ENCODE measurements around the gene VCAN.

VCAN gene

GRCh38 chr5:83443534-83443933 is 28.0 kb upstream of the VCAN start:
- TF ChIP-seq ZSCAN16 (tag by site-specific recombination; IDR thresholded peaks at IDR 0.05), result no peak
- no peak for TF ChIP-seq ZNF548 (tag by site-specific recombination; IDR thresholded peaks at IDR 0.05)
- TF ChIP-seq ZNF600 (tag by site-specific recombination; IDR thresholded peaks at IDR 0.05), result no peak
- no peak for TF ChIP-seq SCRT2 (tag by site-specific recombination; IDR thresholded peaks at IDR 0.05)
- no peak for TF ChIP-seq ZNF501 (tag by site-specific recombination; IDR thresholded peaks at IDR 0.05)
- no peak for TF ChIP-seq BCL11A (tag by site-specific recombination; IDR thresholded peaks at IDR 0.05; ENCODE audit: low read depth)
- TF ChIP-seq WT1 (tag by site-specific recombination; IDR thresholded peaks at IDR 0.05), result no peak
- H3K9me3 ChIP-seq (ENCODE audit: control insufficient read depth, insufficient read depth, low read depth, low read length), result no peaks in the 10 kb centered on the region
- no peak overlapping the region for H3K4me3 ChIP-seq (ENCODE audit: low read depth, low read length)
- CTCF ChIA-PET, result no interaction called here
- no peaks in the 10 kb centered on the region for H3K36me3 ChIP-seq (ENCODE audit: control insufficient read depth in 2 of 2, insufficient read depth in 1 of 2, low read length in 2 of 2)
- no peaks in the 10 kb centered on the region for H3K4me1 ChIP-seq (ENCODE audit: control insufficient read depth, insufficient read depth, low read length)
- no peak overlapping the region for H3K27ac ChIP-seq (ENCODE audit: extremely low read depth, low read depth, low read length)
- POLR2A ChIA-PET, result no interaction called here

DNA sequence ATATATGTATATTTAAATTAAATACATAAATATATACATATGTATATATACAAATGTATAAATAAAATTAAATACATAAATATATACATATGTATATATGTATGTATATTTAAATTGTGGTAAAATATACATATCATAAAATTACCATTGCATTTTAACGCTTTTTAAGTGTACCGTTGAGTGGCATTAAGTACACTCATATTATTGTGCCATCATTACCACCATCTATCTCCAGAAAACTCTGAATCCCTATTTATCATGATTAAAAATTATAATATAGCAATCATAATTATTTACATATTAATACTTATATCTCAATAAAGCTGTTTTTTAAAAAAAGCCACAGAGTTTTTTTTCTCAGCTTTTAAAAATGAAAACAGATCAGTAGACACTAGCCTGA is 27.1 kb upstream of the VCAN start:
- no peak for TF ChIP-seq PRDM1 (tag by site-specific recombination; IDR thresholded peaks at IDR 0.05)
- no peak for TF ChIP-seq FEZF1 (tag by site-specific recombination; IDR thresholded peaks at IDR 0.05)
- no peak for TF ChIP-seq ZNF514 (tag by site-specific recombination; IDR thresholded peaks at IDR 0.05)
- no peak for TF ChIP-seq BCL11A (tag by site-specific recombination; IDR thresholded peaks at IDR 0.05; ENCODE audit: low read depth)
- TF ChIP-seq ZNF510 (tag by site-specific recombination; IDR thresholded peaks at IDR 0.05; ENCODE audit: insufficient replicate concordance), result no peak
- no peak for TF ChIP-seq MYNN (tag by site-specific recombination; IDR thresholded peaks at IDR 0.05; ENCODE audit: borderline replicate concordance)
- TF ChIP-seq REPIN1 (tag by site-specific recombination; IDR thresholded peaks at IDR 0.05; ENCODE audit: low read depth), result no peak
- TF ChIP-seq, protein P1, sequence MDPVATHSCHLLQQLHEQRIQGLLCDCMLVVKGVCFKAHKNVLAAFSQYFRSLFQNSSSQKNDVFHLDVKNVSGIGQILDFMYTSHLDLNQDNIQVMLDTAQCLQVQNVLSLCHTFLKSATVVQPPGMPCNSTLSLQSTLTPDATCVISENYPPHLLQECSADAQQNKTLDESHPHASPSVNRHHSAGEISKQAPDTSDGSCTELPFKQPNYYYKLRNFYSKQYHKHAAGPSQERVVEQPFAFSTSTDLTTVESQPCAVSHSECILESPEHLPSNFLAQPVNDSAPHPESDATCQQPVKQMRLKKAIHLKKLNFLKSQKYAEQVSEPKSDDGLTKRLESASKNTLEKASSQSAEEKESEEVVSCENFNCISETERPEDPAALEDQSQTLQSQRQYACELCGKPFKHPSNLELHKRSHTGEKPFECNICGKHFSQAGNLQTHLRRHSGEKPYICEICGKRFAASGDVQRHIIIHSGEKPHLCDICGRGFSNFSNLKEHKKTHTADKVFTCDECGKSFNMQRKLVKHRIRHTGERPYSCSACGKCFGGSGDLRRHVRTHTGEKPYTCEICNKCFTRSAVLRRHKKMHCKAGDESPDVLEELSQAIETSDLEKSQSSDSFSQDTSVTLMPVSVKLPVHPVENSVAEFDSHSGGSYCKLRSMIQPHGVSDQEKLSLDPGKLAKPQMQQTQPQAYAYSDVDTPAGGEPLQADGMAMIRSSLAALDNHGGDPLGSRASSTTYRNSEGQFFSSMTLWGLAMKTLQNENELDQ (tag by site-specific recombination; IDR thresholded peaks at IDR 0.05; ENCODE audit: low read depth), result no peak
- no peak for TF ChIP-seq ZNF585B (tag by site-specific recombination; IDR thresholded peaks at IDR 0.05)
- no peak for TF ChIP-seq ZBTB11 (tag by site-specific recombination; conservative IDR thresholded peaks at IDR 0.05; ENCODE audit: low read depth)
- no peak for TF ChIP-seq ZNF366 (tag by site-specific recombination; conservative IDR thresholded peaks at IDR 0.05)
- Histone ChIP-seq H3K4me1 (ENCODE audit: control insufficient read depth, insufficient read depth, low read length) (no peaks in the 10 kb centered on the region), H3K4me3 (ENCODE audit: low read depth, low read length) (no peak overlapping the region), H3K9me3 (ENCODE audit: control insufficient read depth, insufficient read depth, low read depth, low read length) (no peaks in the 10 kb centered on the region), H3K36me3 (ENCODE audit: control insufficient read depth in 2 of 2, insufficient read depth in 1 of 2, low read length in 2 of 2) (no peaks in the 10 kb centered on the region), H3K27ac (ENCODE audit: extremely low read depth, low read depth, low read length) (no peak overlapping the region)
- POLR2A ChIA-PET, result no interaction called here
- CTCF ChIA-PET, result interaction anchor here (0.6 to 1.7 kb wide), 2 partner anchors 14 to 1045 kb away, joined by 5 to 9 read pairs; no protein-coding TSS in a partner anchor

Measured in HEK293 (cell line).